ENCODE data around the gene CHD8. TPM values are rescaled to one million over a fixed set of nuclear protein-coding genes. Genes with fewer than 3 reads are reported as not detected.

Gene CHD8
- total and polyA plus RNA-seq, 2 donors (not counting 3 experiments of a cell fraction or from before 2014, with no cell fraction given), result 52.3 to 94.3 TPM

DNA sequence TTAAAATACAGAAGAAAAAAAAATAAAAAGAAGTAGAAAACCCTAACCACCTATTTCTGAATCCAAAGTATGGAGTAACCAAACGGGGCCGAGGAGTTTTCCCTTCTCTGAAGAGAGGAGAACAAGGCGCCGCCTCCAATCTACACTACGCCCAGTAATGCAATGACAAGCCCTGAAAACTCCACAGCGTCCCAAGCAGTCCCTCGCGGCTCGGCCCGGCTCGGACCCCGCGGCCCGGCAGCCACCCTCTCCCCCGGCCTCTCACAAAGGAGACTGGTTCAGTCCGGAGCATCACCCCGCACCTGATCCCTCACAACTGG, 371 bp downstream of the CHD8 start:
- TF ChIP-seq FOS (IDR thresholded peaks at IDR 0.05; ENCODE audit: borderline replicate concordance, insufficient read depth, low read length) (no peak), EZH2 (IDR thresholded peaks at IDR 0.05; ENCODE audit: borderline replicate concordance, low read depth, low read length, severe bottlenecking) (no peak), POLR2AphosphoS5 (IDR thresholded peaks at IDR 0.05; ENCODE audit: insufficient read depth, low read depth, low read length) (no peak), GATA2 (IDR thresholded peaks at IDR 0.05; ENCODE audit: insufficient read depth, insufficient read length, low read depth, low read length) (no peak), JUN (IDR thresholded peaks at IDR 0.05; ENCODE audit: borderline replicate concordance, insufficient read depth, insufficient read length, low read depth) (no peak)
- TF ChIP-seq, protein P1, sequence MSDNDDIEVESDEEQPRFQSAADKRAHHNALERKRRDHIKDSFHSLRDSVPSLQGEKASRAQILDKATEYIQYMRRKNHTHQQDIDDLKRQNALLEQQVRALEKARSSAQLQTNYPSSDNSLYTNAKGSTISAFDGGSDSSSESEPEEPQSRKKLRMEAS (IDR thresholded peaks at IDR 0.05; ENCODE audit: insufficient read depth, insufficient read length), result no peak
- DNase-seq (ENCODE audit: low read depth, low spot score), result no peak
- intact Hi-C loops (cut with micrococcal nuclease), result no loop called here
- peaks cover 51% of the 10 kb centered on the region for H3K79me2 ChIP-seq (ENCODE audit: control insufficient read depth, insufficient read depth, low read length)
- BruUV-seq (replicated peaks), result TSS peak; percentile 50
- ChIA-PET CTCF (interaction anchor here (0.6 to 2.9 kb wide), 9 partner anchors 9 to 55 kb away, joined by 3 to 26 read pairs (median 5); partner anchors contain the start of genes METTL3, RAB2B and TOX4), POLR2A (interaction anchor here (1.4 to 2.9 kb wide), 2 partner anchors 11 to 18 kb away, joined by 3 to 23 read pairs; no protein-coding TSS in a partner anchor)
- H2AFZ ChIP-seq (ENCODE audit: low read depth, low read length), result peak overlapping the region; percentile 52
- peak overlapping the region; percentile 90 for H3K9ac ChIP-seq (replicated peaks; ENCODE audit: extremely low read depth, insufficient read depth, low read length)
- FAIRE-seq, result peak; percentile 31
- dilution Hi-C loops (cut with MboI; ENCODE audit: extremely low pct_ligation_motif_present, low sequenced_read_pairs), result no loop called here
- no peaks in the 10 kb centered on the region for H4K20me1 ChIP-seq (replicated peaks; ENCODE audit: control insufficient read depth, extremely low read depth, insufficient read depth, low read length)
- peak overlapping the region; percentile 84 to 93 (median 91) for H3K4me3 ChIP-seq (replicated peaks in 1 of 3; ENCODE audit: insufficient read depth in 1 of 3, low read depth in 1 of 3, low read length in 3 of 3)
- peak overlapping the region; percentile 90 for H3K4me2 ChIP-seq (ENCODE audit: insufficient read depth, low read length)
- H3K27ac ChIP-seq (ENCODE audit: insufficient read depth, low read depth, low read length), result peak overlapping the region; percentile 59
- H3K9me1 ChIP-seq (replicated peaks; ENCODE audit: control insufficient read depth, extremely low read depth, insufficient read depth, low read length), result no peaks in the 10 kb centered on the region
- no peaks in the 10 kb centered on the region for H3K27me3 ChIP-seq (ENCODE audit: control insufficient read depth in 2 of 2, insufficient read depth in 2 of 2, low read length in 2 of 2)
- no peaks in the 10 kb centered on the region for H3K9me3 ChIP-seq (replicated peaks; ENCODE audit: control insufficient read depth, insufficient read depth, low read length)
- peaks cover 15% of the 10 kb centered on the region for H3K4me1 ChIP-seq (ENCODE audit: control insufficient read depth, extremely low read depth, insufficient read depth, low read length)
- H3K36me3 ChIP-seq (ENCODE audit: control insufficient read depth in 2 of 2, extremely low read depth in 1 of 2, insufficient read depth in 2 of 2, low read length in 2 of 2), result peaks cover 0 to 6% of the 10 kb centered on the region in 2 experiments

All from endothelial cell of umbilical vein (primary cell).